Neural progenitor cell (in vitro differentiated cells): Measurements from ENCODE around the gene ZBTB12. TPM values are rescaled to one million over a fixed set of nuclear protein-coding genes. Genes with fewer than 3 reads are reported as not detected.

ENCODE experiments used
- DNase-seq: peaks from one replicate; pipeline ENCODE4 v3.0.0-alpha.2; 2016; ENCODE audit warnings: low spot score
- H2AFZ ChIP-seq: fragments of 200-600 bp; sonication (generic); replicated peaks from 2 replicates; pipeline ENCODE4 v1.6.1; 2016; ENCODE audit warnings: antibody characterized with exemption
- H3F3A ChIP-seq: fragments of 200-600 bp; sonication (generic); 2 replicates; pipeline ENCODE4 v1.6.1; 2016; ENCODE audit warnings: antibody characterized with exemption, low read depth
- H3K27ac ChIP-seq: fragments of 200-600 bp; sonication (generic); 2 replicates; pipeline ENCODE4 v1.5.1; 2016; ENCODE audit warnings: mild to moderate bottlenecking
- H3K27me3 ChIP-seq: fragments of 200-600 bp; sonication (generic); 2 replicates; pipeline ENCODE4 v1.6.1; 2016; ENCODE audit warnings: mild to moderate bottlenecking, moderate library complexity
- H3K36me3 ChIP-seq: fragments of 200-600 bp; sonication (generic); 2 replicates; pipeline ENCODE4 v1.5.1; 2016
- H3K4me1 ChIP-seq: fragments of 200-600 bp; sonication (generic); 2 replicates; pipeline ENCODE4 v1.6.1; 2016; ENCODE audit warnings: mixed run types
- H3K4me2 ChIP-seq: fragments of 200-600 bp; sonication (generic); 2 replicates; pipeline ENCODE4 v1.6.1; 2016
- H3K4me3 ChIP-seq: fragments of 200-600 bp; sonication (generic); 2 replicates; pipeline ENCODE4 v1.5.1; 2016
- H3K79me2 ChIP-seq: fragments of 200-600 bp; sonication (generic); 2 replicates; pipeline ENCODE4 v1.6.1; 2016; ENCODE audit warnings: low read depth
- H3K9ac ChIP-seq: fragments of 200-600 bp; sonication (generic); 2 replicates; pipeline ENCODE4 v1.6.1; 2016
- H3K9me3 ChIP-seq: fragments of 200-600 bp; sonication (generic); 2 replicates; pipeline ENCODE4 v1.5.1; 2016; ENCODE audit warnings: low read depth
- H4K20me1 ChIP-seq: fragments of 200-600 bp; sonication (generic); 2 replicates; pipeline ENCODE4 v1.6.1; 2016; ENCODE audit warnings: low read depth
- H3K27ac Mint-ChIP-seq: 3 replicates; pipeline ENCODE4 v1.8.0; 2021; ENCODE audit warnings: mixed read lengths
- H3K27me3 Mint-ChIP-seq: 2 replicates; pipeline ENCODE4 v1.8.0; 2022; ENCODE audit warnings: low read depth, mild to moderate bottlenecking, inconsistent platforms, moderate library complexity, mixed read lengths; ENCODE audit not compliant: insufficient read depth
- H3K36me3 Mint-ChIP-seq: 3 replicates; pipeline ENCODE4 v1.8.0; 2021; ENCODE audit warnings: mixed read lengths
- H3K4me1 Mint-ChIP-seq: 3 replicates; pipeline ENCODE4 v1.8.0; 2021; ENCODE audit warnings: mixed read lengths
- H3K4me3 Mint-ChIP-seq: 3 replicates; pipeline ENCODE4 v1.8.0; 2021; ENCODE audit warnings: mild to moderate bottlenecking, moderate library complexity, mixed read lengths
- H3K9me3 Mint-ChIP-seq: 3 replicates; pipeline ENCODE4 v1.8.0; 2020; ENCODE audit warnings: mixed read lengths
- CTCF ChIP-seq: fragments of 200-600 bp; sonication (generic); IDR thresholded peaks from 2 replicates; pipeline ENCODE4 v1.5.1; 2017; ENCODE audit warnings: antibody characterized with exemption, mild to moderate bottlenecking
- EZH2 ChIP-seq: fragments of 200-600 bp; sonication (generic); IDR thresholded peaks from 2 replicates; pipeline ENCODE4 v1.6.1; 2017; ENCODE audit warnings: antibody characterized with exemption, mild to moderate bottlenecking, moderate library complexity
- EZH2phosphoT487 ChIP-seq: fragments of 200-600 bp; sonication (generic); IDR thresholded peaks from 2 replicates; pipeline ENCODE4 v1.6.1; 2017; ENCODE audit warnings: antibody characterized with exemption
- total RNA-seq: library from RNA; depleted of rRNA; stranded (reverse); fragments of >200 nt; gene quantifications from 2 replicates; pipeline ENCODE4 v1.2.3, GENCODE V29; 2015; ENCODE audit warnings: low replicate concordance

Gene ZBTB12
- total RNA-seq, 1 donor from 2014 or later, result 8.4 TPM

- TF ChIP-seq CTCF (no peak), EZH2 (no peak), EZH2phosphoT487 (no peak)
- Histone ChIP-seq H3K9ac (no peak within 1 kb of the TSS), H3K4me1 (no peaks in the 10 kb centered on the region), H3K27ac (no peak within 1 kb of the TSS), H3K79me2 (no peaks in the 10 kb centered on the region), H3K9me3 (no peaks in the 10 kb centered on the region), H3K4me2 (no peak within 1 kb of the TSS), H3K36me3 (no peaks in the 10 kb centered on the region), H2AFZ (no peak within 1 kb of the TSS), H3K27me3 (no peaks in the 10 kb centered on the region), H4K20me1 (no peaks in the 10 kb centered on the region), H3K4me3 (no peak within 1 kb of the TSS), H3F3A (peaks cover 9% of the 10 kb centered on the region)
- peaks cover 21% of the 10 kb centered on the region for H3K36me3 Mint-ChIP-seq
- no peak for DNase-seq
- peak within 1 kb of the TSS; percentile 32 for H3K4me3 Mint-ChIP-seq
- H3K9me3 Mint-ChIP-seq, result no peaks in the 10 kb centered on the region
- H3K27me3 Mint-ChIP-seq, result peaks cover 5% of the 10 kb centered on the region
- H3K4me1 Mint-ChIP-seq, result no peaks in the 10 kb centered on the region
- no peak within 1 kb of the TSS for H3K27ac Mint-ChIP-seq
These were observed 23.2 kb downstream of the ZBTB12 start, which contains the start of gene SLC44A4 for GRCh38 chr6:31878726-31879125. TSS of gene SLC44A4 (minus strand) at chr6:31878997. CDS start at chr6:31878980, 17 bp downstream.

- H3K9me3 Mint-ChIP-seq, result no peaks in the 10 kb centered on the region
- no peak overlapping the region for H3K27ac Mint-ChIP-seq
- H3K79me2 ChIP-seq, result no peaks in the 10 kb centered on the region
- DNase-seq, result no peak
- no peaks in the 10 kb centered on the region for H3K27me3 ChIP-seq
- H3K4me2 ChIP-seq, result no peak overlapping the region
- H3F3A ChIP-seq, result peaks cover 9% of the 10 kb centered on the region
- no peaks in the 10 kb centered on the region for H4K20me1 ChIP-seq
- H3K27ac ChIP-seq, result no peak overlapping the region
- H3K4me3 Mint-ChIP-seq, result no peak overlapping the region
- H3K9me3 ChIP-seq, result no peaks in the 10 kb centered on the region
- peaks cover 20% of the 10 kb centered on the region for H3K36me3 Mint-ChIP-seq
- TF ChIP-seq CTCF (no peak), EZH2 (no peak), EZH2phosphoT487 (no peak)
- H3K4me1 Mint-ChIP-seq, result no peaks in the 10 kb centered on the region
- H3K4me1 ChIP-seq, result no peaks in the 10 kb centered on the region
- no peak overlapping the region for H3K4me3 ChIP-seq
- H3K9ac ChIP-seq, result no peak overlapping the region
- H2AFZ ChIP-seq, result no peak overlapping the region
- H3K36me3 ChIP-seq, result no peaks in the 10 kb centered on the region
- H3K27me3 Mint-ChIP-seq, result peaks cover 5% of the 10 kb centered on the region
These were observed 23.7 kb downstream of the ZBTB12 start for GRCh38 chr6:31878222-31878621.

GRCh38 chr6:31877651-31878161 is 24.2 kb downstream of the ZBTB12 start:
- Histone ChIP-seq H3F3A (peaks cover 9% of the 10 kb centered on the region), H3K9me3 (no peaks in the 10 kb centered on the region), H4K20me1 (no peaks in the 10 kb centered on the region), H3K4me3 (no peak overlapping the region), H3K4me2 (no peak overlapping the region), H3K27me3 (no peaks in the 10 kb centered on the region), H2AFZ (no peak overlapping the region), H3K4me1 (no peaks in the 10 kb centered on the region), H3K79me2 (no peaks in the 10 kb centered on the region), H3K27ac (no peak overlapping the region), H3K36me3 (no peaks in the 10 kb centered on the region), H3K9ac (no peak overlapping the region)
- no peak overlapping the region for H3K4me3 Mint-ChIP-seq
- H3K4me1 Mint-ChIP-seq, result no peaks in the 10 kb centered on the region
- H3K27me3 Mint-ChIP-seq, result peaks cover 4% of the 10 kb centered on the region
- no peaks in the 10 kb centered on the region for H3K9me3 Mint-ChIP-seq
- DNase-seq, result no peak
- no peak overlapping the region for H3K27ac Mint-ChIP-seq
- H3K36me3 Mint-ChIP-seq, result peaks cover 20% of the 10 kb centered on the region
- no peak for TF ChIP-seq EZH2phosphoT487
- TF ChIP-seq EZH2, result no peak
- no peak for TF ChIP-seq CTCF
